Subcutaneous abdominal adipose tissue (tissue), 5 donors: Measurements from ENCODE around the gene ALPK3.

ENCODE experiments used
- H3K27ac ChIP-seq: one replicate; pipeline ENCODE4 v1.7.0; 2013; ENCODE audit warnings: low read depth, mild to moderate bottlenecking, inconsistent platforms, low read length, moderate library complexity
- H3K27me3 ChIP-seq, 5 donors: one replicate each; pipeline ENCODE4 v1.7.0; 2013; ENCODE audit warnings: low read length in 5 of 5, inconsistent platforms in 1 of 5; ENCODE audit not compliant: control insufficient read depth in 5 of 5, insufficient read depth in 4 of 5
- H3K36me3 ChIP-seq, 5 donors: one replicate each; pipeline ENCODE4 v1.7.0; 2013; ENCODE audit warnings: low read length in 5 of 5; ENCODE audit not compliant: control insufficient read depth in 5 of 5, insufficient read depth in 5 of 5
- H3K4me1 ChIP-seq, 5 donors: one replicate each; pipeline ENCODE4 v1.7.0; 2013; ENCODE audit warnings: low read length in 5 of 5, mild to moderate bottlenecking in 3 of 5, moderate library complexity in 1 of 5; ENCODE audit not compliant: control insufficient read depth in 5 of 5, insufficient read depth in 5 of 5
- H3K4me3 ChIP-seq, 5 donors: one replicate each; pipeline ENCODE4 v1.7.0; 2013; ENCODE audit warnings: low read length in 5 of 5, low read depth in 1 of 5
- H3K9ac ChIP-seq, 5 donors: one replicate each; pipeline ENCODE4 v1.7.0; 2013; ENCODE audit warnings: low read length in 5 of 5, mild to moderate bottlenecking in 4 of 5, moderate library complexity in 3 of 5
- H3K9me3 ChIP-seq, 5 donors: one replicate each; pipeline ENCODE4 v1.7.0; 2013; ENCODE audit warnings: low read length in 5 of 5; ENCODE audit not compliant: control insufficient read depth in 5 of 5
- donor health status: healthy.
- donor health status: healthy.
- donor health status: healthy.
- donor health status: healthy.
- donor health status: healthy.

The ALPK3 gene

DNA sequence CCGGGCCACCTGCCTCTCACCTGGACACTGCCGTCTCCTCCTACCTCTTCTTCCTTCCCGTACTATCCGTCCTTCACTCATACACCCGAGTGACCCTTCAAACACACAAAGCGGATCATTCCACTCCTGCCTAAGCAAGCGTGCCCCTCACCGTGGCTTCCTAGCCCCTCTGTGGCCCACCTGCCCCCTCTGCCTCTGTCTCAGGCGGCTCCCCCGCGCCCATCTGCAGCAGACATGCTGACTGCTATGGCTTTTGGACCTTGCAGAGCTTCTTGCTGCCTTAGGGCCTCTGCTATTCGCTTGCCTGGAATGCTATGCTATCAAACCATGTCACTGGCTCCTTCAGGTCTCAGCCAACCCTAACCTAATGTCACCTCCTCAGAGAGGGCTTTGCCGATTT, 105.4 kb downstream of the ALPK3 start:
- Histone ChIP-seq H3K4me3 (no peak overlapping the region), H3K27me3 (no peaks in the 10 kb centered on the region), H3K9ac (no peak overlapping the region), H3K27ac (no peak overlapping the region), H3K4me1 (peaks cover 3 to 36% (median 26%) of the 10 kb centered on the region in 5 donors), H3K9me3 (no peaks in the 10 kb centered on the region), H3K36me3 (no peaks in the 10 kb centered on the region)
